Activated CD4-positive, alpha-beta T cell treated with anti-CD3 and anti-CD28 coated beads for 36 hours (primary cell): ENCODE data around the gene CKS1B. TPM values are rescaled to one million over a fixed set of nuclear protein-coding genes. Genes with fewer than 3 reads are reported as not detected.

Experiments
- ATAC-seq: fragments of 200-7000 bp; cut with Tn5 transposase; one replicate; pipeline ENCODE4 v1.10.0; 2021; ENCODE audit warnings: mild to moderate bottlenecking, moderate library complexity
- CTCF ChIA-PET: fragments of 350-600 bp; sonication (Branson Sonifier 250); formaldehyde crosslinking; loops from one replicate; lab custom pipeline; 2021; ENCODE audit warnings: antibody characterized with exemption; lab: Charles Lee
- POLR2A ChIA-PET: fragments of 350-600 bp; sonication (Branson Sonifier 250); formaldehyde crosslinking; loops from one replicate; lab custom pipeline; 2021; ENCODE audit warnings: antibody characterized with exemption, inconsistent platforms; lab: Charles Lee
- DNase-seq: peaks from one replicate; pipeline ENCODE4 v3.0.0-alpha.2; 2020
- H3K27ac Mint-ChIP-seq: one replicate; pipeline ENCODE4 v1.8.0; 2021; ENCODE audit warnings: mixed read lengths
- H3K27me3 Mint-ChIP-seq: one replicate; pipeline ENCODE4 v1.8.0; 2021; ENCODE audit warnings: mixed read lengths
- H3K36me3 Mint-ChIP-seq: one replicate; pipeline ENCODE4 v1.8.0; 2021; ENCODE audit warnings: low read depth, mixed read lengths
- H3K4me1 Mint-ChIP-seq: one replicate; pipeline ENCODE4 v1.8.0; 2021; ENCODE audit warnings: mixed read lengths
- H3K4me3 Mint-ChIP-seq: one replicate; pipeline ENCODE4 v1.8.0; 2021; ENCODE audit warnings: mild to moderate bottlenecking, moderate library complexity, mixed read lengths
- H3K9me3 Mint-ChIP-seq: one replicate; pipeline ENCODE4 v1.8.0; 2021; ENCODE audit warnings: low read depth, mixed read lengths
- intact Hi-C, 2 experiments: fragments of 100-400 bp; cut with DNase I in 1 of 2; cut with micrococcal nuclease in 1 of 2; formaldehyde crosslinking; loops; one replicate each; pipeline versions ENCODE4 v1.14.2 to v1.15.1; 2022 to 2024; cut with DNase I, micrococcal nuclease
- total RNA-seq, 2 experiments: library from RNA; stranded (reverse); gene quantifications; one replicate each; pipeline ENCODE4 v1.2.3, GENCODE V29; 2021

Gene CKS1B
- total RNA-seq, 2 experiments from 2014 or later: 190 to 196 TPM

- no peak for ATAC-seq
- no peak for DNase-seq
- Mint-ChIP-seq H3K27me3 (no peaks in the 10 kb centered on the region), H3K4me1 (peaks cover 72% of the 10 kb centered on the region), H3K27ac (peak overlapping the region; percentile 95), H3K36me3 (peaks cover 10% of the 10 kb centered on the region), H3K4me3 (no peak overlapping the region), H3K9me3 (no peaks in the 10 kb centered on the region)
- CTCF ChIA-PET: interaction anchor here (2.2 kb wide), 1 partner anchor 42 kb away, joined by 21 read pairs; no protein-coding TSS in a partner anchor
- intact Hi-C loops: loop anchor here in 1 of 2 experiments (5.0 kb wide), 2 partner anchors 180 to 400 kb away; partner anchors contain the start of genes SLC50A1 and UBE2Q1
- POLR2A ChIA-PET: interaction anchor here (0.6 kb wide), 1 partner anchor 45 kb away, joined by 3 read pairs; the partner anchor contains the start of gene ZBTB7B
These were observed 17.3 kb upstream of the CKS1B start for GRCh38 chr1:154957091-154957657.

GRCh38 chr1:154958036-154958435, 16.4 kb upstream of the CKS1B start:
- POLR2A ChIA-PET: no interaction called here
- CTCF ChIA-PET: interaction anchor here (0.7 kb wide), 1 partner anchor 23 kb away, joined by 3 read pairs; no protein-coding TSS in a partner anchor
- H3K4me3 Mint-ChIP-seq: no peak overlapping the region
- DNase-seq (no peak), ATAC-seq (no peak)
- H3K27me3 Mint-ChIP-seq: no peaks in the 10 kb centered on the region
- no peak overlapping the region for H3K27ac Mint-ChIP-seq
- peaks cover 70% of the 10 kb centered on the region for H3K4me1 Mint-ChIP-seq
- intact Hi-C loops: loop anchor here in 1 of 2 experiments (5.0 kb wide), 2 partner anchors 179 to 401 kb away; partner anchors contain the start of genes SLC50A1 and UBE2Q1
- H3K9me3 Mint-ChIP-seq: no peaks in the 10 kb centered on the region
- peaks cover 16% of the 10 kb centered on the region for H3K36me3 Mint-ChIP-seq

GRCh38 chr1:154958681-154959425, 15.6 kb upstream of the CKS1B start:
- ATAC-seq (no peak), DNase-seq (no peak)
- Mint-ChIP-seq H3K4me1 (peaks cover 70% of the 10 kb centered on the region), H3K27me3 (no peaks in the 10 kb centered on the region), H3K27ac (peak overlapping the region; percentile 47), H3K36me3 (peaks cover 23% of the 10 kb centered on the region), H3K9me3 (no peaks in the 10 kb centered on the region), H3K4me3 (no peak overlapping the region)
- CTCF ChIA-PET: interaction anchor here (0.7 to 2.4 kb wide), 3 partner anchors 22 to 58 kb away, joined by 3 to 15 read pairs (median 8); no protein-coding TSS in a partner anchor
- intact Hi-C loops: loop anchor here in 1 of 2 experiments (5.0 kb wide), 2 partner anchors 178 to 402 kb away; partner anchors contain the start of genes SLC50A1 and UBE2Q1
- POLR2A ChIA-PET: no interaction called here

GRCh38 chr1:154959426-154959780, 15.1 kb upstream of the CKS1B start:
- H3K4me3 Mint-ChIP-seq: peak overlapping the region; percentile 91
- no peaks in the 10 kb centered on the region for H3K9me3 Mint-ChIP-seq
- DNase-seq (no peak), ATAC-seq (no peak)
- ChIA-PET POLR2A (no interaction called here), CTCF (interaction anchor here (2.3 to 2.4 kb wide), 2 partner anchors 41 to 57 kb away, joined by 8 to 15 read pairs; no protein-coding TSS in a partner anchor)
- no peaks in the 10 kb centered on the region for H3K27me3 Mint-ChIP-seq
- H3K27ac Mint-ChIP-seq: no peak overlapping the region
- intact Hi-C loops: loop anchor here in 1 of 2 experiments (5.0 kb wide), 2 partner anchors 178 to 402 kb away; partner anchors contain the start of genes SLC50A1 and UBE2Q1
- H3K4me1 Mint-ChIP-seq: peaks cover 65% of the 10 kb centered on the region
- peaks cover 23% of the 10 kb centered on the region for H3K36me3 Mint-ChIP-seq

- Mint-ChIP-seq H3K36me3 (peaks cover 34% of the 10 kb centered on the region), H3K27me3 (no peaks in the 10 kb centered on the region), H3K4me3 (peak overlapping the region; percentile 91), H3K27ac (peak overlapping the region; percentile 93), H3K4me1 (peaks cover 54% of the 10 kb centered on the region), H3K9me3 (no peaks in the 10 kb centered on the region)
- DNase-seq: no peak
- ChIA-PET POLR2A (interaction anchor here (0.7 to 1.4 kb wide), 4 partner anchors 9 to 48 kb away, joined by 3 to 5 read pairs (median 4); partner anchors contain the start of gene FLAD1), CTCF (interaction anchor here (0.5 to 2.4 kb wide), 10 partner anchors 10 to 1778 kb away, joined by 3 to 15 read pairs (median 3); partner anchors contain the start of gene SHC1)
- intact Hi-C loops: loop anchor here (1.0 to 5.0 kb wide), 11 partner anchors 13 to 352 kb away; partner anchors contain the start of genes ADAR (in 1 of the 2), CKS1B (in 1 of the 2), EFNA4 (in 1 of the 2) and FLAD1 (in 1 of the 2)
- ATAC-seq: no peak
These were observed 13.9 kb upstream of the CKS1B start for GRCh38 chr1:154960446-154961136.

- Mint-ChIP-seq H3K9me3 (no peaks in the 10 kb centered on the region), H3K36me3 (peaks cover 37% of the 10 kb centered on the region), H3K27me3 (no peaks in the 10 kb centered on the region), H3K4me1 (peaks cover 45% of the 10 kb centered on the region), H3K27ac (peak within 1 kb of the TSS; percentile 93), H3K4me3 (peak within 1 kb of the TSS; percentile 91)
- intact Hi-C loops: loop anchor here (1.0 to 5.0 kb wide), 11 partner anchors 12 to 353 kb away; partner anchors contain the start of genes ADAR (in 1 of the 2), CKS1B (in 1 of the 2), EFNA4 (in 1 of the 2) and FLAD1 (in 1 of the 2)
- DNase-seq (peak; percentile 90), ATAC-seq (peak; percentile 81)
- POLR2A ChIA-PET: interaction anchor here (0.7 to 1.4 kb wide), 4 partner anchors 10 to 47 kb away, joined by 3 to 5 read pairs (median 4); partner anchors contain the start of gene FLAD1
- CTCF ChIA-PET: interaction anchor here (0.5 to 2.4 kb wide), 11 partner anchors 10 to 1777 kb away, joined by 3 to 15 read pairs (median 3); partner anchors contain the start of genes FLAD1 and SHC1
These were observed 13.0 kb upstream of the CKS1B start, which contains the start of gene PYGO2 for GRCh38 chr1:154961207-154962155. TSS of gene PYGO2 (minus strand) at chr1:154961782. CDS start at chr1:154961576, 206 bp downstream.

GRCh38 chr1:154962156-154962749, 12.2 kb upstream of the CKS1B start:
- intact Hi-C loops: loop anchor here in 1 of 2 experiments (5.0 kb wide), 1 partner anchor 100 kb away; the partner anchor contains the start of gene EFNA4
- Mint-ChIP-seq H3K4me3 (peak overlapping the region; percentile 91), H3K27ac (peak overlapping the region; percentile 91), H3K27me3 (no peaks in the 10 kb centered on the region), H3K36me3 (peaks cover 39% of the 10 kb centered on the region), H3K9me3 (no peaks in the 10 kb centered on the region), H3K4me1 (peaks cover 38% of the 10 kb centered on the region)
- CTCF ChIA-PET: interaction anchor here (0.6 to 2.0 kb wide), 5 partner anchors 9 to 123 kb away, joined by 3 to 7 read pairs (median 3); partner anchors contain the start of genes FLAD1 and SHC1
- POLR2A ChIA-PET: interaction anchor here (1.4 kb wide), 1 partner anchor 11 kb away, joined by 5 read pairs; no protein-coding TSS in a partner anchor
- ATAC-seq (peak; percentile 8), DNase-seq (peak; percentile 51)

GRCh38 chr1:154962795-154963330, 11.6 kb upstream of the CKS1B start:
- ChIA-PET CTCF (interaction anchor here (0.7 to 2.0 kb wide), 3 partner anchors 8 to 41 kb away, joined by 3 to 4 read pairs (median 3); partner anchors contain the start of gene SHC1), POLR2A (no interaction called here)
- no peaks in the 10 kb centered on the region for H3K27me3 Mint-ChIP-seq
- no peaks in the 10 kb centered on the region for H3K9me3 Mint-ChIP-seq
- intact Hi-C loops: loop anchor here in 1 of 2 experiments (5.0 kb wide), 1 partner anchor 99 kb away; the partner anchor contains the start of gene EFNA4
- H3K27ac Mint-ChIP-seq: peak overlapping the region; percentile 91
- DNase-seq (no peak), ATAC-seq (no peak)
- peak overlapping the region; percentile 91 for H3K4me3 Mint-ChIP-seq
- peaks cover 35% of the 10 kb centered on the region for H3K4me1 Mint-ChIP-seq
- H3K36me3 Mint-ChIP-seq: peaks cover 39% of the 10 kb centered on the region

- no peaks in the 10 kb centered on the region for H3K27me3 Mint-ChIP-seq
- peaks cover 34% of the 10 kb centered on the region for H3K4me1 Mint-ChIP-seq
- no peak for DNase-seq
- intact Hi-C loops: loop anchor here in 1 of 2 experiments (5.0 kb wide), 1 partner anchor 99 kb away; the partner anchor contains the start of gene EFNA4
- CTCF ChIA-PET: interaction anchor here (1.0 kb wide), 2 partner anchors 9 to 35 kb away, joined by 3 read pairs; no protein-coding TSS in a partner anchor
- peaks cover 43% of the 10 kb centered on the region for H3K36me3 Mint-ChIP-seq
- POLR2A ChIA-PET: no interaction called here
- ATAC-seq: no peak
- peak overlapping the region; percentile 45 for H3K27ac Mint-ChIP-seq
- H3K4me3 Mint-ChIP-seq: no peak overlapping the region
- H3K9me3 Mint-ChIP-seq: no peaks in the 10 kb centered on the region
These were observed 10.8 kb upstream of the CKS1B start for GRCh38 chr1:154963643-154964042.
